ENCODE data around the gene STRADB.
"Not testable (repeated sequence)": the region's sequence is repeated elsewhere in the genome, so short reads cannot be mapped to it uniquely, and the experiment has no call there.

The STRADB gene

DNA sequence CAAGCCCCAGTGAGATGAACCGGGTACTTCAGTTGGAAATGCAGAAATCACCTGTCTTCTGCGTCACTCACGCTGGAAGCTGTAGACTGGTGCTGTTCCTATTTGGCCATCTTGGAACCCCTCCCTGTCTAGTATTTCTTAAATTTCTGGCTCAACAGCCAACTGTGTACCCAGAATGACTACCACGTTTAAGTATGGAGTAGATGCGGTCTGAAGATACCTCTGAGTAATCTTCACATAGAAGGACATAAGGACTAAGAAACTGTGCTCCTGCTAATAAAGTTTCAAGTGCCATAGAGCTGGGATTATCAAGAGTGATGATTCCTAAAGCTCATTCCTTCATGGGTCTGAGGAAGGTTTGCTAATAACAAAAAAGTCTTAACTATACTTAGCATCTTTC lies 20.7 kb upstream of the STRADB start:
- no peak for FAIRE-seq

DNA sequence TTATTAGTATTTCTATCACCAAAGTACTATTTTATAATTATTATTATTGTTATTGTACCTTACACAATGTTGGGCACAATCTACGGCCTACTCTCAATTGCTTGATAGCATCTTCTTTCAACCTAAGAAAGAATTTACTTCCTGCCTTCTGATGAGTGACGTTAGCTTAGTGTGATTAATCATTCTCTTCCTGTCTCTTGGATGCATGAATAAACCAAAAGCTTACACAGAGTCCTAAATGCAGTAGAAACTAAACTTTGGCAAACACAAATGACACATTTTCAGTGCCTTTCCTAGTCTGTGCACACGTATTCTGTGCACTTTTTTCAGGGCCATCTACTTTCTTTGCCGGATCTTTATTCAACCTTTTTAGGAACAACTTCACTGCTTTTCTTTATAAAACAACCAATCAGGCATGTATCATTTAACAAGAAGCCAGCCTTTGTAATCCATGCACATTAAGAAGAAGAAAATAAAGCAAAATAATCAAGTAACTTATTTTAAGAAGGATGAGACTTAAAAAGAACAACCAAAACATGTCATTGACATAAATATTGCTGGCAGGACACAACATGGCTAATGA lies 19.4 kb upstream of the STRADB start:
- no peak for FAIRE-seq

DNA sequence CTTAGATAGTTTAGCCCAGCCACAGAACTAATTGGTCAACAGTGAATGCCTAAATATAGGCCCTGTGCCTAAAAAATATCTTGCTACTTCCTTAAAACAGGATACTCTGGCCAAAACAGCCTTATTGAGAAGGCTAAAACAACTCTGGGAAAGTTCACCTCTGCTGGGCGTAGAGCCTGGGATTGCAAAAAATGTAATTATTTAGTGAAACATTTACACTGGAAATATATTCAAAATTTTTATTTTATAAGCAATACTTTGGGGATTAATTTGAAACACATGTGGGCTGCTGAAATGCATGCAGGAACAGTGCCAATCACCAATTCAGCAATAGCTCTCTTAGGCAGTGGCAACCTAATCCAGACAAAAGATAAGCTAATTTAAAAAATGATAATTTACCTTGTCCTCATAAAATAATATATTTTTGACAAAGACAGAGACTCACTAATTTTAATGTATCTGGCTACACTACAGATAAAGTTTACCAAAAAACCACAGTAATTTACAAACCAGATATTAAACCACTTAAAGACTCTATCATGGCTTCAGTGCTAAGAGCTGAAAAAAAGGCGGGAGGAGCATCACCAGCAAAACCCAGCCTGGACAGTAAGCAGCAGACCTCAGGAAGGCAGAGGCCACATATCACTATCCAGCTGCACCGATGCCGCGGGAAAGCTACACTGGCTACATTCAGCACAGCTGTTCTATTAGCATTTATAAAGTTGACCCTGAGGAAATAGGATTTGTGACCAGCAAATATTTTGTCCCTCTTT lies 18.7 kb upstream of the STRADB start:
- FAIRE-seq: no peak

DNA sequence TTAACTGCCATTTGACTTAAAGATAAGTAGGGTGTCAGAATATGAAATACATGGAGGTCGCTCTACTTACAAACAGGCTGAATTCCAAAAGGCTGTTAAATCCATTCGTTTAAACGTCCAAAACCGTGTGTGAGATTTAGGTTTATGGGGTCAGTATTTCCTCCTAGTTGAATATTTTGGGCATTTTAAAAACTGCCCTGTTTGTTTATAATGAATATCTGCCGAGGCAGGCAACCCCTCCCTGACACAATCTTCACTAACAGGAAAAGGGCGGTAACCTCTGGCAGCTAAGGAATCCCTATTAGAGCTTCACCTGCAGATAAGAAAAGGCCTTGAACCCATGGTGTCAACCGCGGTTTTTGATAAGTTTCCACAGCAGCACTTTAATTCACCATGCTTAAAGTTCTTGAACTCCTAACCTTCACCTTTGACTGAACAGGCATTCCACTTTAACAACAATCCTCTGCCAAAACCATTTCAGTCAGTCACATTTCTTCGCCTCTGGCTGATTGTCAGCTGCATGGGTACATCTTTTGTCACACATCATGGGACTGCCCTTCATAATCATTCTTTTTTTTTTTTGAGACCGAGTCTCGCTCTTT lies 18.0 kb upstream of the STRADB start:
- no peak for FAIRE-seq

DNA sequence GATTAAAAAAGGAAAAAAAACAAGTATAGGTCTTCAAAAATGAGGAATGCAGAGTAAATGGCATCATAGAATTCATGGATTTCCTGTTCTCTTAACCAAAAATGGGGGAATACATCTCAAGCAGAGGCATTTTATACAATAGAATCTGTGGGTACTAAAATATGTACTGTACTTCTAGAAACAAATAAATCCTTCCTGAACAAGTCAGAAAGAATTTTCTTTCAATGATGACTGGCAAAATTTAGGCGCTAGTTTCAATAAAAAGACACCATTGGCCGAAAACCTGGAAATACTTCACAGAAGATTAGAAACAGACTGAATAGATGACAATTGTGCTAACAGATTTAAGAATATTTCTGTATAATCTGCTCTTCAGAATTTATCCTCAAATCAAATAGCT lies 15.4 kb upstream of the STRADB start:
- no peak for FAIRE-seq

DNA sequence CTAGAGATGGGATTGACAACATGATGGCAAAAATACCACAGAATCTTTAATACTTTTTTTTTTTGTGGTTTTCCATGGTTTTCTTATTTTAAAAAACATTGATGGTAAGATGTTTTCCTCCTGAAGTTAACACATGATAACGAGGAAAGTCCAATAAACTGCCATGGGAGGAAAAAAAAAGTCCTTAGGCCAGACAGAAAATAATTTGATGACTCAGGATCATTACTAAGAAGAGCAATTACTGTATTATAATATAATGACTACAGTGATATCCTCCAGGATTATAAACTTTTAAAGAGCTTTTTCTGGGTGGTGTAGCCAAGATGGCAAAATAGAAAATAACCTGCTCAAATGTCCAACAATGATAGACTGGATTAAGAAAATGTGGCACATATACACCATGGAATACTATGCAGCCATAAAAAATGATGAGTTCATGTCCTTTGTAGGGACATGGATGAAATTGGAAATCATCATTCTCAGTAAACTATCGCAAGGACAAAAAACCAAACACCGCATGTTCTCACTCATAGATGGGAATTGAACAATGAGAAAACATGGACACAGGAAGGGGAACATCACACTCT lies 12.1 kb upstream of the STRADB start:
- FAIRE-seq: not testable (repeated sequence)

DNA sequence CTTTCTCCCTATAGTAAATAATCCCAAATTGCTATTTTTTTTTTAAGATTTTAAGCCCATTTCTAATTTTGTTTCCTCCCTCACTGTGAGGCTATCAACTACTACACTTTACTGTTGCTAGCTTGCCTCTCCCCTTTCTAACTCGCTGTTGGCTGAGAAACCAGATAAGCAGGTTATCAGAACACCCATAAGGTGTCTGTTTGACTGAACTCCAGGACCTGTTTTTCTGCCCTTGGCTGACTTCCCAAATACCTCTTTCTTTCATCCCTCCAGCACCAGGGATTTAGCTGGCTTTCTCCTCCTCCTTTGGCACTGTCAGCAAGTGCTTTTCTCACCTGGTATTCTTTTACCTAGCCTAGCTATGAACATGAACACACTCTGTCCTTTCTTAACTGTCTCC lies 11.4 kb upstream of the STRADB start:
- FAIRE-seq: peak; percentile 10

DNA sequence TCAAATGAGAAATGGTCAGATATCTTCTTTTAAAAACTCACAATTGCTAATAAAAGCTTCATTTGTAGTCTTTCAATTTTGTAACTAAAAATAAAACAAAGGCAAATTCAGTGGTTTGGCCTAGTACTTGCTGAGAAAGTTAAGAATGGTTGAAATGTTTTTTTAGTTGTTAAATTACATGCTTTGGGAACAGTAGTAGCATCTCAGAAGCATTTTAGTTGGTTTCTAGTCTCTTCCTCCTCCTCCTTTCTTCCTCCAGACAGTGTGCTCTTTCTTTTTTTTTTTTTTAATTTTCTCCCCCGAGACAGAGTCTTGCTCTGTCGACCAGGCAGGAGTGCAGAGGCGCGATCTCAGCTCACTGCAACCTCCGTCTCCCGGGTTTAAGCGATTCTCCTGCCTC lies 10.1 kb upstream of the STRADB start:
- no peak for FAIRE-seq

DNA sequence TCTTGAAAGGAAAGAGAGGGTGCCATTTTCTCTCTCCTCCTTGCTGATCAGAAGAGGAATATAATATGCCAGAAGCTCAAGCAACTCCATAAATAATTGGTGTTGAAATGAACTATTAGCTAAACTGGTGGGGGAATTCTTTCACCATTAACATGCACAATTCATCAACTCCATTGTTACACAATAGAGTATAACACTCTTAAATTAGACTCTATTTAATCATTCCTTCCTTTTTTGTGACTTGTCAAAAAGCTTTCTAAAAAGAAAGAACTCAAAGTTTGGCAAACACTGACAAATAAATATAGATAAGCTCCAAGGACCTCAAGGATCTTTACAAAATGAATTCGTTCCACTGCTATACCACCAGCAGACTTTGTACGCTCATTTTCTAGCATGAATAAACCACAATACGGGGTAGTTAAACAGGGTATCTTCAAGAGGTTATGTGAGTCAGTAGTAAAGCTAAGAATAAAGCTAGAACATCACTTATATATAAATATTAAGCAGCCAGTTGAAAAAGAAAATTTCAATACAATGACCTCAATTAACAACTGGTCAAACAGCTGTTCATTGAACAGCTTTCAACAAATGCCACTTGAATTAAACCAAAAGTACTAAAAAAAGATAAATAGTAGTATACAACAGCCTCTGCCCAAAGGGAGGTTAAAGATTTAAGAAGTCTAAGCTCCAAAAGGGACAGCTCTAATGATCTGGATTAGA lies 6.6 kb upstream of the STRADB start:
- no peak for FAIRE-seq

DNA sequence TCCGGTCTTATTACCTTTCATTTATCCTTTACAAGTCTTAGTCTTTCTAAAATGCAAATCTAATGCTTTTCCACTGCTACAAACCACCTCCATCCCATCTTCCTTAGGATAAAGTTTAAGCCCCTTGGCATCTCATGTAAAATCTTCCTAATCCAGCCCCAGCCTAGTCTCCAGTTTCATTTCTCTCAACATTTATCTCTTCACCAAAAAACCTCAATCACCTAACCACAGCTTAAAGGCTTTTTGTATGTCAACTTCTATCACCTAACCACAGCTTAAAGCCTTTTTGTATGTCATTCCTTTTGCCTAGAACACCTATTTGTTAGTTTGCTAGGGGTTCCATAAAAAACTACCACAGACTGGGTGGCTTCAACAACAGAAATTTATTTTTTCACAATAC lies 4.5 kb upstream of the STRADB start:
- no peak for FAIRE-seq

DNA sequence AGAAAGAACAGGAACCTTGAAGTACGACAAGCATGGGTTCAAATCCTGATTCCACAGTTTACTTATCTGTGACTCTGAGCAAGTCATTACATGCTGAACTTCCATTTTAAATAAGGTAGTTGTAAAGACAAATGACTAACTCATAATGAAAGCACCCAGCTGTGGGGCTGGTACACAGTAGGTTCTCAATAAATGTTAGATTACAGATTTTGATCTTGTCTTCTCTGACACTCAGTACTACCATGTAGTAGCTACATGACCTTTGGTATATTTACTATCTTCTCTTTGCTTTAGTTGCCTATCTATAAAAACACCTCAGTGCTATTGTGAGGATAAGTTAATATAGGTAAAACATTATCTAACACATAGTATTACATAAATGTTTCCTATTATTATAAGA lies 3.5 kb upstream of the STRADB start:
- FAIRE-seq: no peak

DNA sequence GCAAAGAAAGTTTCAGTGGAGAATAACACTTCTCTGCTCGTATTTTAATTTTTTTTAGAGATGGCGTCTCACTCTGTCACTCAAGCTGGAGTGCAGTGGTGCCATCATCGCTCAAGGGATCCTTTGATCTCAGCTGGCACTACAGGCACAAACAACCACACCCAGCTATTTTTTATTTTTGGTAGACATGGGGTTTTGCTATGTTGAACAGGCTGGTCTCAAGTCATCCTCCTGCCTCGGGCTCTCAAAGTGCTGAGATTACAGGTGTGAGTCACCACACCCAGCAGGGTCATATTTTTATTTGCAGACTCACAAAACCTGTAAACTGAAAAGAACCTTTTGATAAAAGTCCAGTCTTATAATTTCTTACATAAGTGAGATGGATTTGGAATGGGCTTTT lies 2.8 kb upstream of the STRADB start:
- FAIRE-seq: no peak

DNA sequence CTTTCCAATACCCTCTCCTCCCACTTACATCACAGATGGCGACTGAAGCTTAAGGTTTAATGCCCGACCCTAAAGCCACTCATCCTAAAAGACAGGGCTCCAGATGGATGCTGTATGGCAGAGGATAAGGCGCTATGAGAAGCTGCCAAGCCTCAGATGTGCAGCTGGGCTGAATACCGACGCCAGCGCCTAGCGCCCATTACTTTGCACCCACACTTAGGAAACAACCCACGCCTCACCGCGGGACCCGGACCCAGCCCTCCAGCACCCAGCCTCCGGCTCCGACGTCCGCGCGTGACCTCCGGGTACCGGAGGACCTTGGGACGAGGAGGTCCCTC lies 617 bp upstream of the STRADB start:
- FAIRE-seq: no peak

DNA sequence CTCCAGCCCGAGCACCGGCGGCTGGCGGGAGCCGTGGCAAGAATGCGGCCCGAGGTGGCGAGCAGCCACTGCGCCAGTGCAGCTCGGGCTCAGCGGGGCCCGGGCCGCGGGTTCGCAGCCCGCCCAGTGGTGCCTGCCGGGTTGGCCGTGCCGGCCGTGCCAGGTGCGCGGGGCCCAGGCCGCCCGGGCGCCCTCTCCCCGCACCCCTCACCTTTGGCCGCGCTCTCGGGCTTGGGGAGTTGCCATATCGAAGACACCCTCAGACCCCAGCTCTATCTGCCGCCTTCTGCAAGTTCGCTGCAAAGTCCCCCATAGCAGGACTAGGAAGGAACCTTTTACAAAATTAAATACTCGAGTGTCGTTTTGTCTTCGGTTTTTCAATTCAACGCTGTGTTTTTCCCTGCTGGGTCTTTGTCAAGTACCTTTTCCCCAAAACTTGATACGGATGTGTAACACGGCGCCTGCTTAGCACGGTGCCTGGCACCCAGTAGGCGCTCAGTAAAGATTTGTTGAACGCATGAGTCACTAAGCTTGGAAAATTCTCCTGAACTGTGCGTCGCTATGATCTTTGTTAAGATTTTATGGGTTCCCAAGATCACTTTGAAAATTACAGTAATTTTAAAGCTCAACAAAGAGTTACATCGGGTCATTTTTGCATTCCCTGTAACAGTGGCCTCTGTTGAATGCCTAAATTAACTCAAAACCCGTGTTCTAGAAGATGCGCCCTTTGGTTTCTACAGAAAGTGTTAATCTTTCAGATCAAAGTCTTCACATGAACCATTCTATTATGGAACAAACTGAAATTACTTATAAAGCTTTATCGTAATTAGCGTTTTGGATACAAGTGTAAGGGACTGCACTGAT lies 750 bp downstream of the STRADB start:
- no peak for FAIRE-seq

DNA sequence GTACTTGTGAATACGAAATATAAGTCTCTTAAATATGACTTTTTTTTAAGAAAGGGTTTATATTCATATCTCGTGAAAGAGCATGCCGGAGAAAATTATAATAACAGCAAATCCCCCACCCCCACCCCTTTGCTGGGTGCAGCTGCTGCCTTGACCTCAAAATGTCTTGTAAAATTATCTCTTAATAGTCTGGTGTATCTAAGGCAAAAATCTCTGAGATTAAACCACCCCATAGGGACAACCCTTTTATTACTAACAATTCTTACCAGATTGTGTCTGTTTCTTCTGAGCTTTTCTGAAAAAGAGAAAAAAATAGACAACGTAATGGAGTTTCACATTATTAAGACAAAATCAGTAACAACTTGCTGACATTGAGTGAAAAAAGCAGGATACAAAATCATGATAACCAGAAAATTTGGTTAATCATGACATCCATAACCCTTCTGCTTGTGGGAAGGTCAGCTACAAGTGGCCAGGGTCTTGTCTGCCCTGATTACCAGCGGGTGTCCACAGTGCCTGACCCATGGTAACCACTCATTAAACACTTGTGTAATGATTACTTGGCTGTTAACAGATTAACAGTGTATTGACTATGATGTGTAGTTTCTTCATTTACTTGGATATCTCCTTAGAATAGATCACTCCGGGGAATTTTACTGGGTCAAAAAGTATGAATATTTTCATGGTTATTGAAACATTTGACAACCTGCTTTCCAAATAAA lies 1.5 kb downstream of the STRADB start:
- FAIRE-seq: no peak

DNA sequence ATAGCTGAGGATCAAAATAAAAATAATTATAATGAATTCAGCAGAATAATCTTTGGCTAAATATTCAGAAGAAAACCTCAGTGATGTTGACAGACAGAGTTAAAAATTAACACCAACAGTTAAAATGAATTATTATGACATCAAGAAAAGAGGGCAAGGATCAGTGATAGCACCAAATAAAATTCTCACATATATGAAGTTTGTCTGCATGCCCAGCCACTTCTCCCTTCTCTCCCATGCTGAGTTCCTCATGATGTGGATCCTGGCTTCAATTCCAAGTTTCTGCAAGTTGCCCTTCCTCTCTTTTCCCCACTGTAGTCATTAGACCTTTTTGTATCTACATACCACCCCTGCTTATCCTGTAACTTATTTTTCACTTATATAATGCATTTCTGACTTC lies 6.8 kb downstream of the STRADB start:
- peak; percentile 10 for FAIRE-seq

DNA sequence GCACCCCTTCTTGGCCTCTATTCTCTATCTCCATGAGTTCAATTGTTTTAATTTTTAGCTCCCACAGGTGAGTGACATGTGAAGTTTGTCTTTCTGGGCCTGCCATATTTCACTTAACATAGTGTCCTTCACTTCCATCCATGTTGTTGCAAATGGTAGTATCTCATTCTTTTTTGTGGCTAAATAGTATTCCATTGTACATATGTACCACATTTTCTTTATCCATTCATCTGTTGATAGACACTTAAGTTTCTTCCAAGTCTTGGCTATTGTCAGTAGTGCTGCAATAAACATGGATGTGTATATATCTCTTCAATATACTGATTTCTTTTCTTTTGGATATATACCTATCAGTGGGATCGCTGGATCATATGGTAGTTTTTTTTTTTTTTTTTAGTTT lies 9.0 kb downstream of the STRADB start:
- FAIRE-seq: no peak

DNA sequence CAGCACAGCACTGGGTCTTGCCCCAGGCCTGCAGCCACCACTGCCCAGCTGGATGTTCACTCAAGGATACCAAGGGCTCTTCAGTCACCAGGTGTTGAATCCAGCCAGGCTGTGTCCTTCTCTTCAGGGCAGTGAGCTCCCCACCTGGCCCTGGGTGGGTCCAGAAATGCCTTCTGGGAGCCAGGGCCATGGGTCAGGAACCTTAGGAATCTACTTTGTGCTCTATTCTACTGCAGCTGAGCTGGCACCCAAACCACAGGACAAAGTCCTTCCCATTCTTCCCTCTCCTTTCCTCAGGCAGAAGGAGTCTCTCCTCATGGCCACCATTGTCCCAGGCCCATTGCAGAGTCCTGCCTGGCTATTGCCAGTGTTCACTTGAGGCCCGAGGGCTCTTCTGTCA lies 13.0 kb downstream of the STRADB start:
- FAIRE-seq: no peak

DNA sequence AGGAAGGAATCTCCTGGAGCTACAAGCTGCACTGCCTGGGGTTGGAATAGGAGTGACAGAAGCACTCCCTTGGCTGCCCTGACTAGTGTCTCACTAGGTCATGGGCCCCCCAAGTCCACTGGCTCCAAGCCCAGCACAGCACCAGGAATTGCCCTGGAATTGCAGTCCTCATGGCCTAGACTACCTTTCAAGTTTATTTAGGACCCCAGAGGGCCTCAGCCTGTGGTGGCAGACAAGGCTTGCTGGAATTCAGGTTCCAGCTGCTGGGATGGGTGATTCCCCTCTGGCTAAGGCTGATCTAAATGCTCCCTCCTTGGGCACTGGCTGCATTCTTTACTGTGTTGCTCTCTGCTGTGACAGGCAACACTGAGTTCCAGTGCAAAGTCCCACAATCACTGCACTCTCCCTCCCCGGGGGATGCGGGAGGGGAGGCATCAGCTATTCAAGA lies 14.0 kb downstream of the STRADB start:
- FAIRE-seq: no peak

DNA sequence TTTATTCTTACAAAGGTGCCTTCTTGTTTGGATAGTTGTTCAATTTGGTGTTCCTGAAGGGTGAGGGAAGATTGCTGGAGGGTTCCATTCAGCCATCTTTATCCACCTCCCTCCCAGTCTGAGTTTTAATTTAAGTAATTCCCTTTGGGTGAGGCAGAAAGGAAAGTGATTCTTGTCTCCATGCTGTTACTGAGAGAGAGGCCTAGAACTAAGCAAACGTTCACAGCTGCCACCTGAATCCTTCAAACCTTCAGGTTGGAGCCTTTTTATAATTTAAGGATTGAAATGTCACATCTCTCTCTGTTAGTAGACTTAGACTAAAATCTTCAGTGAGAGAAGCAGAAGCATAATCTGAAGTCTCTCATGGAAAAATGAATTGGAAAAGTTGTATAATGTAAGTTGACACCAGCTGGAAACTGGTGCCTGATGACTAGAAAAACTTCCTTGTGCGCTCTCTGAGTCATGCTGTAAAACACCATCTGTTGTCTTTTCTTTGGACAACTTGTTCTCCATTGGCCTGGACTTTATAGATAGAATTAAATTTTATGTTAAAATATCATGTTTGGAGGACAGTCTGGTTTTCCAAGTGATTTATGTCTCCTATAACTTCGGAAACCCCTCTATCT lies 14.6 kb downstream of the STRADB start:
- no peak for FAIRE-seq

DNA sequence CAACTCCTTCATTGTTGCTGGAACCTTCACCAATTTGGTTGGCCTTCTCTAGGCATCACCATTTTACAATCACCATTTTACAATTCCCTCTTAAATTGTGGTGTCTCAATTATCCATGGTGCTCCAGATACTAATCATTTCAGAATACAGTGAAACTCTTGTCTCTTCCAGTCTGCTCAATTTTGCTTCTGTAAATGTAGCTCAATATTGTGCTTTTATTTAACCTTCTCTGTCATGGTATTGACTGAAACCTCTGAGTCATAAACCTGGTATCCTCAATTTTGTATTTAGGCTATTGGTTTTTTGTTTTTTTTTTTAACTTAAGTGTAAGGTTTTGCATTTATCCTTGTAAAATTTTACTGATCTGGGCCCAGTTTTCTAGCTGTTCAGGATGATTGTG lies 16.1 kb downstream of the STRADB start:
- FAIRE-seq: no peak

Data from colon (tissue), 2 donors.